C4-2B (cell line): ENCODE results near the gene SMIM38.
"Not testable (repeated sequence)": the region's sequence is repeated elsewhere in the genome, so short reads cannot be mapped to it uniquely, and the experiment has no call there.

ENCODE experiments used
- H3K27ac ChIP-seq: fragments of 450-650 bp; 2 replicates; pipeline ENCODE4 v1.5.1; 2017
- CTCF ChIP-seq: fragments of 450-650 bp; conservative IDR thresholded peaks from 2 replicates; pipeline ENCODE4 v1.5.1; 2017; ENCODE audit warnings: mild to moderate bottlenecking
- ZFX ChIP-seq: fragments of 450-650 bp; IDR thresholded peaks from 2 replicates; pipeline ENCODE4 v1.6.1; 2017

SMIM38 gene

DNA sequence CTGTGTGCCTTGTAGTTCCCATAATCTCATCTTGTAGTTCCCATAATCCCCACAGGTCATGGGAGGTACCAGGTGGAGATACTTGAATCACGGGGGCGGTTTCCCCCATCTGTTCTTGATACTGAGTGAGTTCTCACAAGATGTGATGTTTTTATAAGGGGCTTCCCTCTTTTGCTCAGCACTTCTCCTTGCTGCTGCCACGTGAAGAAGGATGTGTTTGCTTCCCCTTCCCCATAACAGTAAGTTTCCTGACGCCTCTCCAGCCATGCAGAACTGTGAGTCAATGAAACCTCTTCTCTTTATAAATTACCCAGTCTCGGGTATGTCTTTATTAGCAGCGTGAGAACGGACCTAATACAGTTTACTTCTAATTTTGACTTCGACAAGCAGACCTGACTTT, 14.0 kb upstream of the SMIM38 start:
- no peak for TF ChIP-seq CTCF
- no peak for TF ChIP-seq ZFX
- no peak overlapping the region for H3K27ac ChIP-seq

DNA sequence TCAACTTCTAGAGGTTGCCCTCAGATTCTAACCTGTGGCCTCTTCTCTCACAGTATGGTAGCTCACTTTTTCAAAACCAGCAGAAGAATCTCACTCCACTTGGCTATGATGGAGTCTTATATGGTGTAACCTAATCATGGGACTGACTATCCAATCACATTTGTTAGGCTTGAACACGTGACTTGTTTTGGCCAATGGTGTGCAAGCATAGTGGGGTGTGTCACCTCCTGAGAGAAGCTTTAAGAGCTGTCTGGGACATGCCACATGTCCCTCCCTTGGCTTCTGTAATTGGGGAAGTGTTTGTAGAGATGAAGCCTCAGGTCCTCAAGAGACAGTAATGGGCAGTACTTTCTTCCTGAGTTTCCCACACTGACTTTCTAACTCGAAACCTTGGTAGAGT, 12.8 kb upstream of the SMIM38 start:
- TF ChIP-seq CTCF: no peak
- no peak for TF ChIP-seq ZFX
- H3K27ac ChIP-seq: no peak overlapping the region

DNA sequence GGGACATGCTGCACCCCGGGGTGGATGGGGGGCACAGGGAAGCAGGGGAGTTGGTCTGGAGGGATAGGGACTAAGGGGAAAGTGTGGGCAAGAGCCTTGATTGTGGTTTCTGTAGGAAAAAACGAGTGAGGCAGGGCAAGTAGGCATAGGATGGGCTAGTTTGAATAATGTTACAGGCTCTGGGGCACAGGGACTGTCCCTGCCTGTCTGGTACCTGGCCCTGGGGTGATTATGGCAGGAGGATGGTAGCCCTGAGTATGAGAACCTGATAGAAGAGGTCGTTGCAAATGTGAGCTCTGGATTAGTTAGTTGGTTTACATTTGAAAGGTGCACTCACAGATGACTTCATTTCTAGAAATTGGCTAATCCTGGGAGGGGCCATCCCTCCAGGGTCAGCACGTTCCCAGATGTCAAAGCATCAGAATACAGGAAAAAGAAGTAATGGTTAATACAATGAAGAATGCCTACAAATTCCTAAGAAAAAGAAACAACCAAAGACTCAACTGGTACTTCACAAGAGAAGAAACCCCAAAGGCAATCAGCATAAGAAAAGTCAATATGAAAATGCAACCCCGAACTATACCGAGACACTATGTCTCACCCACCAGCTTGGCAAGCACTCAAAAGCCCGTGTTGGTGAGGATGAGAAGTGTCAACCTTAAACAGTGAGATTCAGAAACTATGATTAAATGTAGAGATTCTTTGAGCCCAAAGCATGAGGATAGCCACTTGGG, 11.3 kb upstream of the SMIM38 start:
- H3K27ac ChIP-seq: no peak overlapping the region
- TF ChIP-seq CTCF (no peak), ZFX (no peak)

DNA sequence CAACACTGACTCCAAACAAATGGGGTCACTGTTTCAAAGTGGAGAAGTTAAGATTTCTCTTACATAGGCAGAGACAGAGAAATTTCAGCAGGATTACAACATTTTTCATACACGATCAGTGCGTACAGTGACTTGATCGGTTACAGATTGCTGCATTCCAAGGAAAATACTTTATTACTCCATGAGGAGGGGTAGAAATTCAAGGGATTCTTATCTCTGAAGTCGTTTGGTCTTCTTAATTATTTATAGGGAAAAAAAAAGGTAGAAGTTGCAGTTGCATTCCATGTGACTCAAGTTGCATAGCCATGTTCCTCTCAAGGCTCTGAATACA, 10.7 kb upstream of the SMIM38 start:
- H3K27ac ChIP-seq: no peak overlapping the region
- TF ChIP-seq CTCF (no peak), ZFX (no peak)

GRCh38 chr11:69148377-69148762, 7.4 kb upstream of the SMIM38 start:
- TF ChIP-seq CTCF (no peak), ZFX (no peak)
- no peak overlapping the region for H3K27ac ChIP-seq

DNA sequence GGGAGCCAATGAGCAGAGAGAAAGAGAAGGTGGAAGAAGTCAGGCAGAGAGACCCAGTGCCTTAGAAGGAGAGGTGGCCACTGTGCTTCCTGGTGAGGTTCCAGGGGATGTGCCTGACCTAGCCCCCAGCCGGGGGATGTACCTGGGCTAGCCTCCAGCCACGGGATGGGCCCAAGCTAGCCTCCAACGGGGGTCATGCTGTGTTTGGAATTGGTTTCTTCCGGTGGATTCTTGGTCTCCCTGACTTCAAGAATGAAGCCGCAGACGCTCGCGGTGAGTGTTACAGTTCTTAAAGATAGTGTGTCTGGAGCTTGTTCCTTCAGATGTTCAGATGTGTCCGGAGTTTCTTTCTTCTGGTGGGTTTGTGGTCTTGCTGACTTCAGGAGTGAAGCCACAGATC, 6.9 kb upstream of the SMIM38 start:
- TF ChIP-seq CTCF (no peak), ZFX (no peak)
- no peak overlapping the region for H3K27ac ChIP-seq

DNA sequence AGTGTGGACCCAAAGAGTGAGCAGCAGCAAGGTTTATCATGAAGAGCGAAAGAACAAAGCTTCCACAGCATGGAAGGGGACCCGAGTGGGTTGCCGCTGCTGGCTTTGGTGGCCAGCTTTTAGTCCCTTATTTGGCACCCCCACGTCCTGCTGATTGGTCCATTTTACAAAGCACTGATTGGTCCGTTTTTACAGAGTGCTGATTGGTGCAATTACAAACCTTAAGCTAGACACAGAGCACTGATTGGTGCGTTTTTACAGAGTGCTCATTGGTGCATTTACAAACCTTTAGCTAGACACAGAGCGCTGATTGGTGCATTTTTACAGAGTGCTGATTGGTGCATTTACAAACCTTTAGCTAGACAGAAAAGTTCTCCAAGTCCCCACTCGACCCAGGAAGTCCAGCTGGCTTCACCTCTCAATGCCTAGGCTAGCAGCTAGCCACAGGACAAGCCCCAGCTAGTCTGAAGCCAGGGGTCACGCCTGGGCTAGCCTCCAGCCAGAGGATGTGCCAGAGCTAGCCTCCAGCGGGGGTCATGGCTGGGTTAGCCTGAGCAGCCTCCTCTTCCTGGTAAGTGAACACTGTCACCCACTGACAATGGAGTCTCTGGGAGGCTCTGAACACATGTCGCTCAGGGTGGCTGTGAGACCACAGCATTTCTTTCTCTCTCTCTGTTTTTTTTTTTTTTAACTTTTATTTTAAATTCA, 6.2 kb upstream of the SMIM38 start:
- H3K27ac ChIP-seq: not testable (repeated sequence)

- no peak overlapping the region for H3K27ac ChIP-seq
- no peak for TF ChIP-seq CTCF
- TF ChIP-seq ZFX: no peak
Measured at GRCh38 chr11:69150175-69150574, 5.6 kb upstream of the SMIM38 start.
